Measurements from ENCODE around the gene LRIG2. TPM values are rescaled to one million over a fixed set of nuclear protein-coding genes. Genes with fewer than 3 reads are reported as not detected.
"Not testable (repeated sequence)": the region's sequence is repeated elsewhere in the genome, so short reads cannot be mapped to it uniquely, and the experiment has no call there.

The LRIG2 gene
- total RNA-seq: 14.4 and 20.1 TPM in 2 replicates
- polyA plus RNA-seq: 8.1 and 8.4 TPM in 2 replicates
- polyA plus RNA-seq (2011; cell fraction: cytosol; rRNA removed): 5.3 and 5.5 TPM in 2 replicates
- polyA plus RNA-seq (2011; cell fraction: nucleus; rRNA removed): 31.5 and 33.6 TPM in 2 replicates
- polyA plus RNA-seq (2012): 4.1 and 4.8 TPM in 2 replicates
- polyA minus RNA-seq: 38.7 and 43.2 TPM in 2 replicates
- polyA minus RNA-seq (2011; cell fraction: cytosol; rRNA and poly(A)+ RNA removed): 11.5 TPM
- 30.3 and 50.1 TPM in 2 replicates for polyA minus RNA-seq (2011; cell fraction: nucleus; rRNA and poly(A)+ RNA removed)
- Bru-seq, nascent RNA: percentile 88 among the genes with signal in this experiment
- percentile 83 among the genes with signal in this experiment for BruChase-seq, experiment 1, labeled RNA remaining after a 6-hour chase
- BruChase-seq, experiment 2, labeled RNA remaining after a 2-hour chase: percentile 91 among the genes with signal in this experiment
- long read RNA-seq, full-length matches to known transcripts: 4 of 8 reads
- long read RNA-seq, partial matches to known transcripts: 2 of 8 reads
- long read RNA-seq, other reads (novel, unspliced or antisense): 2 of 8 reads

- Histone ChIP-seq H3K27me3 (ENCODE audit: control insufficient read depth in 2 of 2, insufficient read depth in 2 of 2, low read length in 2 of 2) (no peaks in the 10 kb centered on the region), H3K4me3 (replicated peaks in 1 of 3; ENCODE audit: insufficient read depth in 1 of 3, low read depth in 1 of 3, low read length in 3 of 3) (peak within 1 kb of the TSS; percentile 59 to 96 (median 69)), H3K4me2 (ENCODE audit: insufficient read depth, low read length) (peak within 1 kb of the TSS; percentile 96), H3K79me2 (ENCODE audit: control insufficient read depth, insufficient read depth, low read length) (peaks cover 37% of the 10 kb centered on the region), H3K9me3 (replicated peaks; ENCODE audit: control insufficient read depth, insufficient read depth, low read length) (no peaks in the 10 kb centered on the region), H2AFZ (ENCODE audit: low read depth, low read length) (peak within 1 kb of the TSS; percentile 96), H4K20me1 (replicated peaks; ENCODE audit: control insufficient read depth, extremely low read depth, insufficient read depth, low read length) (peaks cover 4% of the 10 kb centered on the region), H3K9ac (replicated peaks; ENCODE audit: extremely low read depth, insufficient read depth, low read length) (peak within 1 kb of the TSS; percentile 82), H3K27ac (ENCODE audit: insufficient read depth, low read depth, low read length) (peak within 1 kb of the TSS; percentile 71), H3K9me1 (replicated peaks; ENCODE audit: control insufficient read depth, extremely low read depth, insufficient read depth, low read length) (no peaks in the 10 kb centered on the region), H3K36me3 (ENCODE audit: control insufficient read depth in 2 of 2, extremely low read depth in 1 of 2, insufficient read depth in 2 of 2, low read length in 2 of 2) (no peaks in the 10 kb centered on the region), H3K4me1 (ENCODE audit: control insufficient read depth, extremely low read depth, insufficient read depth, low read length) (peaks cover 11% of the 10 kb centered on the region)
- CTCF ChIA-PET: interaction anchor here (0.5 to 3.1 kb wide), 79 partner anchors 9 to 739 kb away, joined by 3 to 87 read pairs (median 4); partner anchors contain the start of genes MAGI3, PHTF1, PPM1J and RSBN1
- POLR2A ChIA-PET: interaction anchor here (0.8 to 2.1 kb wide), 5 partner anchors 14 to 157 kb away, joined by 3 to 11 read pairs (median 4); partner anchors contain the start of gene SLC16A1
- dilution Hi-C loops (cut with MboI; ENCODE audit: extremely low pct_ligation_motif_present, low sequenced_read_pairs) (no loop called here), intact Hi-C loops (cut with micrococcal nuclease) (loop anchor here (1.0 to 5.0 kb wide), 7 partner anchors 31 to 681 kb away; partner anchors contain the start of gene SLC16A1)
- BruUV-seq (replicated peaks): TSS peak; percentile 71
- FAIRE-seq (peak; percentile 92), DNase-seq (ENCODE audit: low read depth, low spot score) (peak; percentile 98)
- no peak for TF ChIP-seq FOS (IDR thresholded peaks at IDR 0.05; ENCODE audit: borderline replicate concordance, insufficient read depth, low read length)
- TF ChIP-seq GATA2 (IDR thresholded peaks at IDR 0.05; ENCODE audit: insufficient read depth, insufficient read length, low read depth, low read length): no peak
- no peak for TF ChIP-seq JUN (IDR thresholded peaks at IDR 0.05; ENCODE audit: borderline replicate concordance, insufficient read depth, insufficient read length, low read depth)
- TF ChIP-seq MAX (IDR thresholded peaks at IDR 0.05; ENCODE audit: insufficient read depth, insufficient read length): no peak
- TF ChIP-seq POLR2AphosphoS5 (IDR thresholded peaks at IDR 0.05; ENCODE audit: insufficient read depth, low read depth, low read length): peak; percentile 91
- TF ChIP-seq MYC (IDR thresholded peaks at IDR 0.05; ENCODE audit: low read depth, low read length): no peak
- TF ChIP-seq CTCF (IDR thresholded peaks at IDR 0.05; ENCODE audit: extremely low read depth in 1 of 2, insufficient read depth in 1 of 2, low read depth in 1 of 2, low read length in 2 of 2): peak; percentile 73 to 86
- no peak for TF ChIP-seq EZH2 (IDR thresholded peaks at IDR 0.05; ENCODE audit: borderline replicate concordance, low read depth, low read length, severe bottlenecking)
- peak; percentile 96 for TF ChIP-seq POLR2A (IDR thresholded peaks at IDR 0.05; ENCODE audit: low read depth, low read length)
Observed at GRCh38 chr1:113072757-113073478, at the start of gene LRIG2. Gene LRIG2 (plus strand): TSS chr1:113073198. CDS start chr1:113073407, 209 bp downstream.

GRCh38 chr1:113023316-113023715, 49.7 kb upstream of the LRIG2 start:
- H3K4me2 ChIP-seq (ENCODE audit: insufficient read depth, low read length); FAIRE-seq; H3K79me2 ChIP-seq (ENCODE audit: control insufficient read depth, insufficient read depth, low read length); H3K9me3 ChIP-seq (replicated peaks; ENCODE audit: control insufficient read depth, insufficient read depth, low read length); intact Hi-C loops (cut with micrococcal nuclease); H3K36me3 ChIP-seq (ENCODE audit: control insufficient read depth in 2 of 2, extremely low read depth in 1 of 2, insufficient read depth in 2 of 2, low read length in 2 of 2); H3K9ac ChIP-seq (replicated peaks; ENCODE audit: extremely low read depth, insufficient read depth, low read length); DNase-seq (ENCODE audit: low read depth, low spot score); BruUV-seq (replicated peaks); H3K9me1 ChIP-seq (replicated peaks; ENCODE audit: control insufficient read depth, extremely low read depth, insufficient read depth, low read length); H3K27me3 ChIP-seq (ENCODE audit: control insufficient read depth in 2 of 2, insufficient read depth in 2 of 2, low read length in 2 of 2); dilution Hi-C loops (cut with MboI; ENCODE audit: extremely low pct_ligation_motif_present, low sequenced_read_pairs); POLR2A ChIA-PET; H2AFZ ChIP-seq (ENCODE audit: low read depth, low read length); H3K4me1 ChIP-seq (ENCODE audit: control insufficient read depth, extremely low read depth, insufficient read depth, low read length); H3K4me3 ChIP-seq (replicated peaks in 1 of 3; ENCODE audit: insufficient read depth in 1 of 3, low read depth in 1 of 3, low read length in 3 of 3); H3K27ac ChIP-seq (ENCODE audit: insufficient read depth, low read depth, low read length); H4K20me1 ChIP-seq (replicated peaks; ENCODE audit: control insufficient read depth, extremely low read depth, insufficient read depth, low read length): not testable (repeated sequence)
- CTCF ChIA-PET: interaction anchor here (1.2 to 1.3 kb wide), 2 partner anchors 11 to 19 kb away, joined by 3 to 6 read pairs; no protein-coding TSS in a partner anchor
